HuH-7.5 (cell line): ENCODE results near the gene PRPF4.
"Not testable (repeated sequence)": the region's sequence is repeated elsewhere in the genome, so short reads cannot be mapped to it uniquely, and the experiment has no call there.

Source experiments
- DNase-seq: peaks from one replicate; pipeline ENCODE4 v3.0.0; 2011; ENCODE audit warnings: low spot score

The PRPF4 gene

DNA sequence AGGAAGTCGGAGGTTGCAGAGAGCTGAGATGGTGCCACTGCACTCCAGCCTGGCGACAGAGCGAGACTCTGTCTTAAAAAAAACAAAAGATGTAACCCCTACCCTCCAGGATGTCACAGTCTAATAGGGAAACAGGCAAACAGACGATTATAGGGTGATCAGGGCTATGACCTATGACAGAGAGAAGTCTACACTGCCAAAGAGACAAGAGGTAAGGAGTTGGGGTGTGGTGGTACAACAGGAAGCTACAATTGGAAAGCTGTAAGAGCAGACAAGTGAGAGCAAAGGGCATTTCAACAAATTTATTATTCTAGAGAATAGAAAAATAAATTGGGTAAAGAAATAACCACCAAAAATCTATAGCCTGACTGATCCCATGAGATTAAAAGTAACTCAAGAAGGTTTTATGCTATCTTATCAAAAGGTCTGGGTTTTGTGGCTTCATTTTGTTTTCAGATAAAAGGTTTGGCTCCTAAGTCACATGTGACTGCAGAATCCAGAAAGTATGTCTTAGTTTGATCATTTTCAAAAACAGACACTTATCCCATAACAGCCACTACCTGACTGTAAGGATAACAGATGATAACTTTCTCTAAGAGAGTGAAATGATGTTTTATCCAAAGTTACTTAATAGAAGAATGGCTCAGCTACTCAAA lies 7.4 kb upstream of the PRPF4 start:
- no peak for DNase-seq

DNA sequence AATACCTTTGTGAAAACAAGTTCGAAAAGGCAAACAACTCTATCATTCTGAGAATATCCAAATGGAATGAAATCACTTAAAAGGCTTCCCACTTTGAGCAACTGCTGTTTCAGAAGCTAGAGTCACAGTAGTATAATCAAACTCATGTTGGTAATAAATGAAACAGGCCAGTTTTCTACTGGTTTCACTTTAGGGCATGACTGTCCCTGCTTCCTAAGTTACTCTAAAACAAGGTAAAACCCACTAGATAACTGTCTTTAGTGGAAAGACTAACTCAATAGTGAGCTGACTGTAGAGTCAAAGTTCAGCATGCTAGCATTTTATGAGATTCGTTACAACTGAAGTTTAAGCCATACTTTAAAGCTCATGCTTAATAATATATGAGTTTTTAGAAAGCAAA lies 6.1 kb upstream of the PRPF4 start:
- no peak for DNase-seq

DNA sequence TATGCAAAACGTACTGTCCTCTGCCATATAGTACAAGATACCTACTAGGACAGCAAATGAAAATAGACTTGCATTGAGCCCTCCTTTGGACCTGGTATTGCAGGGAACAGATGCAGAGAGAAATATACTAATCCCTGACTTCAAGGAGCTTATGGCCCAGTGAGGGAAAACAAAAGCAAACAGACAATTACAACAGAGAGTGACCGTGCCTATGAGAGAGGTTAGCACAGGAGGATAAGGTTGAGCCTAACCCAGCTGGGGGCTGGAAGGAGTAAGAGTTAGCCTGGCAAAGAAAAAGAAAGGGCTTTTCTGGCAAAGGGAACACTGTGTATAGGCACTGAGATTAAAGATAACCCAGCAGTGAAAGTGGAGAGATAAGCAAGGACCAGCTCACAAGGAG lies 5.6 kb upstream of the PRPF4 start:
- DNase-seq: no peak

DNA sequence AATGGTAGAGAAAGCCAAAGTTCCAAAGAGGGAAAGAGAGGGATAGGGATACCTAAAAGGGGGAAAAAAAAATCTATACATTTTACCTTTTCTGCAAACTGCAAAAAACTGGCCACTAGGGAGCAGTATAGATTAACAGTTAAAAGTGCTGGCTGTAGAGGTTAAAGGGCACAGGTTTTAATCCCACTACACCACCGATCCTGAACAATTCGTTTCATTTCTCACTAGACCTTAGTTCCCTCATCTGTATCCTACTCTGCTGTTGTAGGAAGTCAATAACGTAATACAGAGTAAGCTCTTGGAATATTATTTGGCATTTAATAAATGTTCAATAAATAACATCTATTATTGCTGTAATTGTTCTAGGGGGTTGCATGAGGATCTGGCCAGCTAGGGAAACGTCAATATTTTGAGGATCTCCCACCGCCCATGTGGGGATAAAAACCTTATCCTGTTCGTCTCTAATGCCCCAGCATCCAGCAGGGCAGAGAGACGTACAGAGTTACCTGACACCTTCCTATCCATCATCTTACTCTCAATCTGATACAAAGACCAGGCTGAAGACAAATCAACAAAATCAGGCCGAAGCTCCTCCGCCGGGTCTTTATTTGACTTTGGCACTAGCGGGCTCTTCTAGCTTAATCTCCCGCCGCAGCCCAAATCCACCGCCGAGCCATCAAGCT lies 843 bp upstream of the PRPF4 start:
- DNase-seq: peak; percentile 34

DNA sequence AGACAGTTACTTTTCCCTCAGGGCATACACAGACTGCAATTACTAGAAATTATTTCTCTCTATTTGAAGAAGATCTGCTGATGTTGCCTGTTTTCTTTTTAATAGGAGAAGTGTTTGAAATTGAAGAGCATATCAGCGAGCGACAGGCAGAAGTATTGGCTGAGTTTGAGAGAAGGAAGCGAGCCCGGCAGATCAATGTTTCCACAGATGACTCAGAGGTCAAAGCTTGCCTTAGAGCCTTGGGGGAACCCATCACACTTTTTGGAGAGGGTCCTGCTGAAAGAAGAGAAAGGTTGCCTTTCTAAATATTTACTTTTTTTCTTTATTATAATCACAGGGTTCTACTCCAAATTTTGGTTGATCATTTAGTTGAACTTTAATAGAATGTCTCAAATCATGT lies 3.4 kb downstream of the PRPF4 start:
- DNase-seq: no peak

DNA sequence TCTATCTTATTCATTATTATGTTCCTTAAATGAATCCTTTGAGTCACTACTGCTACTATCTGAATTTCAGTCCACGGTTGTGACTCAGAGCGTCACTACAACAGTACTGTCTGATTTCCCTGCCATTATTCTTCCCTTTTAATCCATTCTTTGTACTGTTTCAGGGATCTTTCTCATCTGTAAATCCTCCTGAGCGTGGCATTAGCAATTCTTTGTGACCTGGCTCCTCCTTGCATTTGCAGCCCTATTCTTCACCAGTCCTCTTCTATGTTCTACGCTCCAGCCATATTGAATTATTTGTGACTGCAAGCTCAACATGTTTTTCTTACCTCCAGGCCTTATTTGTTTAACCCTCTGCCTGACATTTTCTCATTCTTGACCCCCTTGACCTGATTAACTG lies 5.9 kb downstream of the PRPF4 start:
- DNase-seq: no peak

DNA sequence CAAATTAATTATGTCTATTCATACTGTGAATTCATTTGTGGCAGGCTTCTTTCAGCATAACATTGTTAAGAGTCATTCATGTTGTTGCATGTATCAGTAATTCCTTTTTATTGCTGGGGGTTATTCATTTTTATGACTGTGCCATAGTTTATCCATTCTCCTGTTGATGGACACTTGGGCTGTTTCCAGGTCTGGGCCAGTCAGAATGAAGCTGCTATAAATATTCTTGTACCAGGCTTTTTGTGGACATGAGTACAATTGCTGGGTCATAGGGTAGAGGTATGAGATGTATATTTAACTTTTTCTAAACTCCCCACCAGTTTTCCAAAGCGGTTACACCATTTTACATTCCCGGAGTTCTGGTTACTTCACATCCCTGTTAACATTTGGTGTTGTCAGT lies 13.6 kb downstream of the PRPF4 start:
- no peak for DNase-seq

DNA sequence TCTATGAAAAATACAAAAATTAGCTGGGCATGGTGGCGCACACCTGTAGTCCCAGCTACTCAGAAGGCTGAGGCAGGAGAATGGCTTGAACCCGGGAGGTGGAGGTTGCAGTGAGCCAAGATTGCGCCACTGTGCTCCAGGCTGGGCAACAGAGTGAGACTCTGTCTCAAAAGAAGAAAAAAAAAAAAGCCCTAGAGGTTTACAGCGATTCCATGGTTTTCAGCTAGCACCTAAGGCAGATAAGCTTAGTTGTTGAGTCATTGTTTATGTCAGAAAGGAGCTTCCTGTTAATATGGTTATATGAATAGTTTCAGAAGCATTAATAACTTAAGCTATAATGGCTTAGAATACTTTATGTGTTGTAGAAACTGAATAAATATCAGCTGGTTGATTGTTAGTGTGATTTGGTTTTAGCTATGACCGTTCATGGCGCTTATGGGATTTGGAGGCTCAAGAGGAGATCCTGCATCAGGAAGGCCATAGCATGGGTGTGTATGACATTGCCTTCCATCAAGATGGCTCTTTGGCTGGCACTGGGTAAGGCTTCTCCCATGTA lies 14.7 kb downstream of the PRPF4 start:
- no peak for DNase-seq

DNA sequence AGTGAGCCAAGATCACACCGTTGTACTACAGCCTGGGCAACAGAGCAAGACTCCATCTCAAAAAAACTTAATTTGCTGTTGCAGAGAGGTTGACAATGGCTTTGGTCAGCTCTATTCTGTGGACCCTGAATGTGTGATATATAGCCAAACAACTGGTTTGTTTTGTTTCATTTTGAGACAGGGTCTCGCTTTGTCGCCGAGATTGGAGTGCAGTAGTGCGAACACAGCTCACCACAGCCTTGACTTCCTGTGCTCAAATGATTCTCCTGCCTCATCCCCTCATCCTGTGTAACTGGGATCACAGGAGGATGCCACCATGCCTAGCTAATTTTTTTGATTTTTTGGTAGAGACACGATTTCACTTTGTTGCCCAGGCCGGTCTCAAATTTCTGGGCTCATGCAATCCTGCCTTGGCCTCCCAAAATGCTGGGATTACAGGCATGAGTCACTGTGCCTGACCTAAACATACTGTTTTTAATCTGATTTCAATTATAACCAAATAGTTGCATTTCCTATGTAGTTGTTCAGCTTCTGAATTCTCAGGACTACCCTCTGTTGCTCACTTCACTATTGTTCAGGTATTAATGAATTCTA lies 17.9 kb downstream of the PRPF4 start:
- no peak for DNase-seq

DNA sequence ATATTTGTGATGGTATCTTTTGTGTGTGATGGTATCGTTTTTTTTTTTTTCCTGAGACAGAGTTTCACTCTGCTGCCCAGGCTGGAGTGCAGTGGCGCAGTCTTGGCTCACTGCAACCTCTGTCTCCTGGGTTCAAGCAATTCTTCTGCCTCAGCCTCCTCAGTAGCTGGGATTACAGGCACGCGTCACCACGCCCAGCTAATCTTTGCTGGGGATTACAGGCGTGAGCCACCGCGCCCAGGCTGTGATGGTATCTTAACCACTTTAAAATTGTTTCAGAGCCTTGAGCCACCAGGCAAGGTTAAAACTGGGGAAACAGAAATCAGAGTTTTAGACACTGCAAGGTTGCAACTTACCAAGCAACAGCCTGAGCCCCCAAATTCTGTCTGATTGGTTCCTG lies 20.8 kb downstream of the PRPF4 start:
- not testable (repeated sequence) for DNase-seq

DNA sequence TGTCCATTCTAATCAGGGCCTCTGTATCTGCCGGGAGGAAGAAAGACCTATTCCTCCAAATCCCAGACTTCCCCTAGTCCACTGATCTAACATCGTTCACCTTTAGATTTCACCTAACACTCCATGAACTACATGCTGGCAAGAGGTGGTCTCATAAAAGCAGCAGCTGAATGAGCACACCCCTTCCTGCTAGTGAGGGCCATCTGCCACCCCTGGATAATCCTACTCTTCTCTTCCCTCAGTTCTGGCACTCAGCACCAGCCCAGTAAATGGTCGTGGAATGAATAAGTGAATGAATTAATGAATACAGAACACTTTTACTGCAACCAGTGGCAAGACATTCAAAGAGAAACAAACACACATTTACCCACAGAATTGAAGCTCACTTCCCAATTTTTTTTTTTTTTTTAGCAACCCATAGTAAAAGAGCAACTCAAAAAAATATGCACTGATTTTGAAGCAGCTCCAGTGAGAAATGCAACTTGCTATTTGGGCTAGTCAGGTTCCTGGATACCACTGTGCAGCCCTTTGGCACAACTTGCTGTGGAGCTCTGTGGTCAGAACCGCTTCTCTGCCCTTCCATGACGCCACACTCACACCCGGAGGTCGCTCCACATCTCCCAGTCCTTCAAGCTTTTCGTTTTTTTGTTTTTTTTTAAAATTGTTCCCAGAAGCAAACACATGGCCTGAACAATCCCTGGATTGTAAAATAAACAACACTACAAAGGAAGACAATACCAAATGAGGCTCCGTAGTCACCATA lies 21.5 kb downstream of the PRPF4 start:
- DNase-seq: no peak

DNA sequence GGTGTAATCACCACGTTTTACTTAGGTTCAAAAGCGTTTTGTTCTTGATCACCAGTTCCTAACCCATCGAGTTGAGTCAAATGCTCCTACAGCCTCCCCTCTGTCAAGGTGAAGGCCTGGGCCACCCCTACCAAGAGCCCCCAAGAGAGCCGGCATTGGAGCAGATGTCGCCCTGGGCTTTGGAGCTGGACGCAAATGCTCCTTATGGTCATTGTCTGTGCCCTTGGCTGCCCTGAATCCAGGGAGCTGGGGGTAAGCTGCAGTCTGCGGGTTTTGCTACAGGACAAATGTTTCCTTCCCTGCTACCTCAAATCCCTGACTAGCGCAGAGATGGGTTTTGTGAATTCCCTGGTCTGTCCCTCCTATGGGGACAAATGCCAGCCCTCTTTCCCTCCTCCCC lies 22.9 kb downstream of the PRPF4 start:
- DNase-seq: no peak

DNA sequence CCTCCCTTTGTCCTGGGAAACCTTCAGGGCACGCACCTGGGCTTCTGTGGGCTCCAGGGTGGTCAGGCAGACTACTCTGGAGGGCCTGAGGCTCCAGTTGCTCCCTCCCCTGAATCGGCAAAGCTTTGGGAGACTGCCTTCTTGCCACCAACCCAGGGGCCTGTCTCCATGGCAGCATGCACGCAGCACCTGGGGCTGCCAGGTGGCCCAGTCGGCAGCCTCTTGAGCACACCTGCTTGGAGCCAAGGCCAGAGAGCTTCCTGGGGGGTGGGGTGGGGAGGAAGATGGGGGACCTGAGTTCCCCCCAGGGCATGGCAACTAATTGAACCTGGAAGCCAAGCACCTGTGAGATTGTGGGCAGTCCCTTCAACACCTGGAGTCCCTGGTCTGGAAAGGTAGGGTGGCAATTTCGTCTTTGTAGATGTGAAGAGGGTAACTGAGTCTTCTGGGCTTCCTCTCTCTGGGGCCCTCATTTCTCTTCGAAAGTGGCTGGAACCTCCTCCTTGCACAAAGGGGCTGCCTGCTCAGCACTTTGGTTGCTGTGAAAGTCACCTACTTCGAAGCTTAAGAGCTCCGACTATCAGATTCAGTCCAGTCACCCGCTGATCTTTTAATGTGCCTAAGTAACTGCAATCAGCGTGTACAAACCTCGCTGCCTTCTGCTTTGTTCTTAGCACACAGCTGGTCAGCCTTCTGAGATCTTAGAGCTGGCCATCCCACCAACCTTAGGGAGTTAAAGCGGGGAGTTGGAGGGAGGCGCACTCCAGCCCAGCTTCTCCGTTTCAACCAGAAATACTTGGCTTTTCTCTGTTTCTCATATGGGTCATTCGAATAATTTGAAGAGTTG lies 23.7 kb downstream of the PRPF4 start:
- DNase-seq: no peak

DNA sequence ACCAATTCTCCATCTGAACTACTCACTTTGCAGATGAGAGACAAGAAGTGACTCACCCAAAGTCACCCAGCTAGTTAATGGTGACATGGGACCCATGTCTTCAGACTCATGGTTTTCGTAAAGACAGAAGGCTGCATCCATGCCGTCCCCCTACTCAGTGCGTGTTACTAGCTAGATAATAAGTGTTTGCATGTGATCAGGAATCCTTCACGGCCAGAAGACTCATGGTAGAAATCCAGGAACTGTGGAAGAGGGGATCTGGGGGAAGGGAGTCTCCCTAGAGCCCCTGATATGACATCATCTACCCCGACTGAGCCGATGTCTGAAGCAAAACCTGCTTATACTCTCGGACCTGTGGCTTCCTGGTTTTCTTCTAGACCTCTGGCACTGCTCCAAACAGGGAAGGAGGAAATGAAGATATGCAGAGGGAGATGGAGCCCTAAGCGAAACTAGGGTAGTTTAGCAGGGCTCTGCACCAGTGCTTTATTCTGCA lies 24.4 kb downstream of the PRPF4 start:
- no peak for DNase-seq

DNA sequence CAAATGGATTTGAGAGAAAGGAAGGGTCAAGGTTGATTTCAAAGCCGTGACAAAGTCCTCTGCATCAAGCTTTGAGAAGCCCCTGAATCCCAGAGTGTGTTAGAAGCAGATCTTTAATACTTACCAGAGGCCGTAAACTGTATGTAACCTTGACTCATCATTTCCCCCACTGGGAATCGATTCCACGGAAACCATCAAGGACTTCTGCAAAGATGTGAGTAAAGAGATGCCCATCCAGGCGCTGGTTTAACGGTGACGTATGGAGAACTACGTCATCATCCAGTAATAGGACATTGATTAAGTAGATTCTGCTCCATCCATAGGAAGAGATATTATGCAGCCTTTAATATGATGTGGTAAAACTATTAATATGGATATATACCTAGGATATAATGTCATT lies 26.1 kb downstream of the PRPF4 start:
- DNase-seq: no peak

DNA sequence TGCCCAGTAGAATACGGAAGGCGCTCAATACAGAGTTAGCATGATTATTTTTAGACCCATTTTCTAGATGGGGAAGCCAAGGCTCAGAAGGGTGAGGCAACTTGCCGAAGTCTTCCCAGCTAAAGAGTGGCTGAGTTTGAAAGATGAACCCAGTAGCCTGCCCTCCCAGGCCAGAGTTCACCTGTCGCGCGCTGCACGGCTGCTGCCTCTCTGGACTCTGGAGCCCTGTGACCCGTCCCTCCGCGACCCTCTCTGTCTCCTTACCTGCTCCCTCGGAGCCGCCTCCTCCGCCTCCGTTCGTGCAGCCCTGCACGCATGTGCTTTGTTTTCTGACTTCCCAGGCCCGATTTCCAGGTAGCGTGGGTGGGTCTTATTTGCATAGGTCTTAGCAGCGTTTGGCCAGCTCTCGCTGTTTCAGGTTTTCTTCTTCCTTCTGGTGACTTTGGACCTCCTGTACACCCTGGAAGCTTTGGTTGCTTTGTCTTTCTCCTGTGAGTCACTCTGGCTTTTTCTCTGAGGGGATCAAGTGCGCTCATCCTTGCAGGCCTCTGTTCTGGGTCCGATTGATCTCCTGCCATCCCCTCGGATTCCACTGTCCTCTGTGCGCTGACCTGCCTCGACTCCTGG lies 27.4 kb downstream of the PRPF4 start, which contains the start of gene RNF183:
Gene RNF183 (minus strand): TSS at position 585 of the 627 bp plus-strand sequence. CDS start 5,192 bp downstream, outside the sequence.
- peak; percentile 12 for DNase-seq

DNA sequence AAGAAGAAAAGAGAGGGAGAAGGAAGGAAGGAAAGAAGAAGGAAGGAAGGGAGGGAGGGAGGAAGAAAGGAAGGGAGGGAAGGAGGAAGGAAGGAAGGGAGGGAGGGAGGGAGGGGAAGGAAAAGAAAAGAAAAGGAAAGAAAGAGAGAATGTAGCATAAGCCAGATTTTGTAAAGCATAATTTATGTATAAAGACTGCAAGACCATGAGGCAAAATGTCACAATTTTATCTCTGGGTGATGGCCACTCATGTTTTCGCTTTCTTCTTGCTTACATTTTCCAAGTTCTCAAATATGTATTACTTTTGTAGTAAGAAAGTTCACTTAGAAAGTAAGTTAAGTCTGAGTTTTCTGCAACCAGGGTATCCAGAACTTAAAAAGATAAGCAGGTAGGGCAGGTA lies 31.1 kb downstream of the PRPF4 start:
- DNase-seq: no peak

DNA sequence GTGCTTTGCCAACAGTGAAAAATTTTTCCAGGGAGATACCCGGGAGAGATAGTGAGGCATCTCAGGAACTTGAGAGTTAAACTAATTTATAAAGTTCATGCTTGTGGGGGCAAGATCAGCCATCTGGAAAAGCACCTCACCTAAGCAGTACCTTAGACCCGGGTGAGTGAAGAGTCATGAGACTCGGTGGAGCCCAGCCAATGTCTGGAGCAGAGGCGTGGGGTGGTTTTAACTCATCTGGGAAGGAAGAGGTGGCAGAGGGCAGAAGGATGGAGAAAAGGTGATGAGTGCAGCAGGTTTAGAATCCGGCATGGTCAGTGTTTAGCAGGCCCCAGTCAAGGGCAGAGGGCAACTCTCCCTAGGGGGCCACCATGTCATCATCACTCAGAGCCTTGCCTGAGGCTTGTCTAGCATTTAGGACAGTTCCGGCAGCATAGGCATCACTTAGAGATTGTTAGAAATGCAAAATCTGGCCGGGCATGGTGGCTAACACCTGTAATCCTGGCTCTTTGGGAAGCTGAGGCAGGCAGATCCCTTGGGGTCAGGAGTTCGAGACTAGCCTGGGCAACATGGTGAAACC lies 32.0 kb downstream of the PRPF4 start:
- DNase-seq: no peak

DNA sequence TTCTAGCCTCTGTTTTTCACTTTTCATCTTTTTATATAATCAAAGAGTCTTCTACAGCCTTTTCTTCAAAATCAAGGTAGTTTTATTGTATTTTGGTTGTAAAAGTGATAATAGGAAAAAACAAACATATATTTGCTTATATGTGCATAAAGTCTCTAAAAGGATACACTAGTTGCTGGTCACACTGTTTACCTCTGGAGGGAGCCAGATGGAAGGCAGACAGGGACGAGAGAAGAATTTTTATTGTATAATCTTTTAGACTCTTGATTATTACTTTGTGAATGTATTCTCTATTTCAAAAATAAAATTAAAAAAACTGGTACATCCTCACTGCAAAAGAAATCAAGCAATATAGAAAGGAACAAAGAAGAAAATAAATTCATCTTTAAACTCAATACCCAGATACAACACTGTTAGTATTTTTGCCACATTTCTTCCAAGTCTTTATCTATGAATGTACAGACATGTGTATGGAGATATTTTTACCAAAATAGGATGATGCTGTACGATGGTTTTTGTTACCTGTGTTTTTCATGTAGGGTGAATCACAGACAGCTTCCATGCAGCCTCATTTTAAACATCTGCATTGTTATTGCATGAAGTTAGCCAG lies 33.9 kb downstream of the PRPF4 start:
- peak; percentile 17 for DNase-seq

DNA sequence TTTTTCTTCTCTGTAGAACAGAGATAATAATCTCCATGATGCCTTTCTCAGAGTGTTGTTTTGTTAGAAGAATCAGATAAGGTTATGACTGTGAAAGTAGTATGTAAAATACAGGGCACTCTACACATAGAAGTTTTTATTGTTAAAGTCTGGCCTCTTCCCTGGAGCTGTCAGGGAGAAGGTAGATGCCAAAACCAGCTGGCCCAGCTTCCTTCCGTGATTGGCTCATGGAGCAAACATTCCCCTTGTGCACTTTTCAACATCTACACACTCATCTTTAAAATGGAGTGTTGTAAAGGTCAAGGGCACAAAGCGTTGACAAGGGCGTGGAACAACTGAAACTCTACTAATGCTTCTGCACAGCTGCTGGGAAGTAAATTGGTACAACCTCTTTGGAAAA lies 35.1 kb downstream of the PRPF4 start:
- no peak for DNase-seq
